ENCODE results near the gene WRAP73. TPM values are rescaled to one million over a fixed set of nuclear protein-coding genes. Genes with fewer than 3 reads are reported as not detected.
A peak's percentile ranks its signal among the peaks of the same experiment; 100 is the strongest.

Gene WRAP73
- total RNA-seq, 2 donors from 2014 or later: 22.3 to 39.5 TPM

DNA sequence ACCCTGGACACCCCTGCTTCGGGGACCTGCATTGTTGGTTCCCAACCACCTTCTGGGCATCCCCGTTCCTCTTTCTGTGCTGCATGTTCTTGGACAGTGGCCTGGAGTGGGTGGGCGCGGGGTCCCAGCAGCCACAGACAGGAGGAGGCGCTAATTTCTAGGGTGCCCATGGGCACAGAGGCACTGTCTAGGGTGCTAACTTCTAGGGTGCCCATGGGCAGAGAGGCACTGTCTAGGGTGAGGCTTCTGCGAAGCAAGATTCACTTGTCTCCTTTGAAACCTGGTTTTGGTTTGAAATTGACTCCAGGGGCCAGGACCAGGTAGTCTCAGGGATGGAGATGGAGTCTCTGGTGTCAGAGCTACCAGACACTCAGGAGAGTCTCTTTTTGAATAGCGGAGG lies 37.8 kb downstream of the WRAP73 start:
- H3K4me3 ChIP-seq: no peak overlapping the region
- intact Hi-C loops (cut with DNase I): no loop called here
- no peaks in the 10 kb centered on the region for H3K36me3 ChIP-seq
- DNase-seq (ENCODE audit: low spot score): no peak
- H3K9me3 ChIP-seq: no peaks in the 10 kb centered on the region
- 67% methylated on average over 7 of the region's 7 CpGs for WGBS
- peaks cover 7% of the 10 kb centered on the region for H3K4me1 ChIP-seq (replicated peaks)
- TF ChIP-seq POLR2A (IDR thresholded peaks at IDR 0.05) (no peak), POLR2AphosphoS5 (IDR thresholded peaks at IDR 0.05) (no peak)
- TF ChIP-seq, protein P1, sequence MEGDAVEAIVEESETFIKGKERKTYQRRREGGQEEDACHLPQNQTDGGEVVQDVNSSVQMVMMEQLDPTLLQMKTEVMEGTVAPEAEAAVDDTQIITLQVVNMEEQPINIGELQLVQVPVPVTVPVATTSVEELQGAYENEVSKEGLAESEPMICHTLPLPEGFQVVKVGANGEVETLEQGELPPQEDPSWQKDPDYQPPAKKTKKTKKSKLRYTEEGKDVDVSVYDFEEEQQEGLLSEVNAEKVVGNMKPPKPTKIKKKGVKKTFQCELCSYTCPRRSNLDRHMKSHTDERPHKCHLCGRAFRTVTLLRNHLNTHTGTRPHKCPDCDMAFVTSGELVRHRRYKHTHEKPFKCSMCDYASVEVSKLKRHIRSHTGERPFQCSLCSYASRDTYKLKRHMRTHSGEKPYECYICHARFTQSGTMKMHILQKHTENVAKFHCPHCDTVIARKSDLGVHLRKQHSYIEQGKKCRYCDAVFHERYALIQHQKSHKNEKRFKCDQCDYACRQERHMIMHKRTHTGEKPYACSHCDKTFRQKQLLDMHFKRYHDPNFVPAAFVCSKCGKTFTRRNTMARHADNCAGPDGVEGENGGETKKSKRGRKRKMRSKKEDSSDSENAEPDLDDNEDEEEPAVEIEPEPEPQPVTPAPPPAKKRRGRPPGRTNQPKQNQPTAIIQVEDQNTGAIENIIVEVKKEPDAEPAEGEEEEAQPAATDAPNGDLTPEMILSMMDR (IDR thresholded peaks at IDR 0.05): no peak
- no peak overlapping the region for H3K27ac ChIP-seq
- H3K27me3 ChIP-seq (replicated peaks; ENCODE audit: insufficient read depth): peaks cover 7% of the 10 kb centered on the region

DNA sequence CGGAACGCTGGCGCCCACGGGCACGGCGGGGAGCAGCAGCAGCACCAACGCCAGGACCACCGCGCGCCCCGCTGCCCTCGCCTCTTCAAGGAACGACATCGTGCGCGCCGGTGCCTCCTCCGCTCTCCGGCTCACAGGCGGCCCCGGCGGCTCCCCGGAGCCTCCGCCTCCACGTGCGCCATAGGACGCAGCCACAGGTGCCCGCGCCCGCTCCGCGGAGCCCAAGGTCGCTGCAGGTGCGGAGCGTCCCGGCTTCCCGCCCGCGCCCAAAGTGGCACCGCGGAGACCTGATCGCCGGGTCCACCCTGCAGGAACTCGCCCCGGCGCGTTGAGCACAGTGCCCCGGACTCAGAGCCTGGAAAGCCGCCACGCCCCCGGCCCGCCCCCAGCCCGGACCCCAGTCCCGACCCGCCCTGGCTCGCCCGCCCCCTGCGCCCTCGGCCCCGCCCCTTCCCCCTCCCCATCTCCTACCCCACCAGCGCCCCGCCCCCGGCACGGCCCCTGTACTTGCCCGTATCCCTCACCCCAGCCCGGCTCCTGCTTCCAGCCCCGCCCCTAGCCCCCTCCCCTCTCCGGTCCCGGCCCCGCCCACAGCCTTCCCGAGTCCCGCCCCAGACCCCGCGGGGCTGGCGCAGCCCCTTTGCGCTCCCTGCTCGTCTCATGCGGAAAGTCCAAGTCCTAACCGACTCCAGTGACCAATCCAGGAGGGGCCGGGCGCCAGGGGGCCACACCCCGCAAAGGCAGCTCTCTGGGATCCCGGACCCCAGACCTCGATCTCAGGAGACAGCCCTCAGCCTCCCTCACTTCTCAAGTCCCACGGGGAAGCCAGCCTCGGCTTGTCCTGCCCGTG lies 38.5 kb downstream of the WRAP73 start, which contains the start of gene MEGF6:
MEGF6 (minus strand) TSS at position 339 of the 850 bp plus-strand sequence; CDS start at position 99, 240 bp downstream.
- no peaks in the 10 kb centered on the region for H3K36me3 ChIP-seq

DNA sequence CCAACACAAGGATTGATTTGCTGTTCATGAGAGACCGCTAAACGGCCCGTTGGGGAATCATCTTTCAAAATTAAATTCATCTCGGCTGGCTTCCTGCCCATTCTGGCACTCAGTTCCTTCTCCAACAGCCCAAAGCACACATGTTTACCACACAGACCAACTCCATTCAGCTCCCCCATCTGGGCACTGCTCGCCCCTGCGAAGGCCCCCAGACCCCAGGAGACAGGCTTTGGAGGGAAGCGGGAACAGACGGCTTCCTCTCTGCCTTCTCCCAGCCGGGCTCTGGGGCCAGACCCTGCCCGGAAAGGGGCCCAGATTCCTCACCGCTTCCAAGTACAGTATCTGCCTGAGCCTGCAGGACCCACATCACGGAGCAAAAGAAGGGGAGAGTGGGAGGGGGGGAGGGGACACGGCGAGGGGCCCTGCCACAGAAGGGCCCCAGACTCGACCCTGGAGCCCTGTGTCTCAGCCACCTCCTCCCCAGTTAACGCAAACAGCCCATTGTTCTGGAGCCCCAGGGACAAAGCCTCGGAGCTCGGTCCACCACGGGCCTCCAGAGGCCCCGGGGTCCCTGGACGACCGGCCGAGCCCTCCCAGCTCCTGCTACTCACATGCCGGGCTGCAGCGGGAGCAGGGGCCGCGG lies 39.3 kb downstream of the WRAP73 start:
- no peak for DNase-seq (ENCODE audit: low spot score)
- peaks cover 7% of the 10 kb centered on the region for H3K27me3 ChIP-seq (replicated peaks; ENCODE audit: insufficient read depth)
- intact Hi-C loops (cut with DNase I): no loop called here
- 5% methylated on average over 27 of the region's 27 CpGs for WGBS
- peak overlapping the region; percentile 26 to 35 for H3K4me3 ChIP-seq
- TF ChIP-seq POLR2AphosphoS5 (IDR thresholded peaks at IDR 0.05) (no peak), POLR2A (IDR thresholded peaks at IDR 0.05) (no peak)
- TF ChIP-seq, protein P1 (IDR thresholded peaks at IDR 0.05): no peak
- no peaks in the 10 kb centered on the region for H3K9me3 ChIP-seq
- peaks cover 7% of the 10 kb centered on the region for H3K4me1 ChIP-seq (replicated peaks)
- H3K36me3 ChIP-seq: no peaks in the 10 kb centered on the region
- H3K27ac ChIP-seq: no peak overlapping the region

More for the DNA sequence above, 38.5 kb downstream of the WRAP73 start, which contains the start of gene MEGF6:
- peak within 1 kb of the TSS; percentile 26 to 35 for H3K4me3 ChIP-seq
- no peaks in the 10 kb centered on the region for H3K9me3 ChIP-seq
- peak; percentile 51 for DNase-seq (ENCODE audit: low spot score)
- no peak within 1 kb of the TSS for H3K27ac ChIP-seq
- peaks cover 7% of the 10 kb centered on the region for H3K4me1 ChIP-seq (replicated peaks)
- peaks cover 7% of the 10 kb centered on the region for H3K27me3 ChIP-seq (replicated peaks; ENCODE audit: insufficient read depth)
- TF ChIP-seq, protein P1 (IDR thresholded peaks at IDR 0.05): no peak
- no peak for TF ChIP-seq POLR2AphosphoS5 (IDR thresholded peaks at IDR 0.05)
- no peak for TF ChIP-seq POLR2A (IDR thresholded peaks at IDR 0.05)
- 2% methylated on average over 55 of the region's 87 CpGs for WGBS
- intact Hi-C loops (cut with DNase I): no loop called here

DNA sequence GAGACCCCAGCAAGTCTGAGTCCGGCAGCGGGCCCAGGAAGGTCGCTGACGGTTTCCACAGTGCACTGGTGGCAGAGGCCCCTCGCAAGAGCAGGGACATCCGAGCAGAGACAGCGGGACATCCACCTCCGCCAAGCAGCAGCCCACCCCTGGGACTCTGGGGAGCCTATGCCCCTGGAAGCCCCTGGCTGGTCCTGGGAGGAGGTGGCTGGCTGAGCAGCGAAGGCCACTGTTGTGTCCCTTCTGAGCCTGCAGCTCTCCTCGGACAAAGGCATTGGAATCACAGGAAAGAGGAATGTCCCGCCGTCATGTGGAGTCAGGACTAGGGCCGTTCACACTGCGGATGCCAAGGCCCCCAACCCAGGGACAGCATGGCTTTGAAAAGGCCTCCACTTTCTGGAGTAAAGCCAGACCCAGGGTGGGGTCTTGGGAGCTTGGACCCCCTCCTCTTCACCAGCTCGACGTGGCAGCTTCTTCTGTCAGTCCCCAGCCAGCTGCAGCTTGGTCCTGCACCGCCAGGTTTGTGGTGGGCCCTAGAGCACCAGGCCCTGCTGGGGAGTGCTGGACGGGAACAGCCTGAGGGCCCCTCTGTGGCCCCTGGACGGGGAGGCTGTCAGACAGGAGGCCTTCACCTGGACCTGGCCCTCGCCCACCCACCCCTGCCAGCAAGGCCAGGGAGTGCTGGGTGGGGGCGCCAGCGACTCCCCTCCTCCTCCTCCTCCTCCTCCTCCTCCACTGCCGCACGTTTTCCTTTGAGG lies 40.0 kb downstream of the WRAP73 start:
- peaks cover 7% of the 10 kb centered on the region for H3K4me1 ChIP-seq (replicated peaks)
- no peak for DNase-seq (ENCODE audit: low spot score)
- TF ChIP-seq POLR2AphosphoS5 (IDR thresholded peaks at IDR 0.05) (no peak), POLR2A (IDR thresholded peaks at IDR 0.05) (no peak)
- TF ChIP-seq, protein P1 (IDR thresholded peaks at IDR 0.05): no peak
- no peak overlapping the region for H3K27ac ChIP-seq
- peaks cover 7% of the 10 kb centered on the region for H3K27me3 ChIP-seq (replicated peaks; ENCODE audit: insufficient read depth)
- intact Hi-C loops (cut with DNase I): no loop called here
- H3K4me3 ChIP-seq: no peak overlapping the region
- H3K9me3 ChIP-seq: no peaks in the 10 kb centered on the region
- WGBS: 70% methylated on average over 24 of the region's 24 CpGs
- H3K36me3 ChIP-seq: no peaks in the 10 kb centered on the region
